ENCODE results near the gene SERGEF. TPM values are rescaled to one million over a fixed set of nuclear protein-coding genes. Genes with fewer than 3 reads are reported as not detected.

The SERGEF gene
- total RNA-seq, 1 experiment from 2014 or later, result 31.4 TPM

DNA sequence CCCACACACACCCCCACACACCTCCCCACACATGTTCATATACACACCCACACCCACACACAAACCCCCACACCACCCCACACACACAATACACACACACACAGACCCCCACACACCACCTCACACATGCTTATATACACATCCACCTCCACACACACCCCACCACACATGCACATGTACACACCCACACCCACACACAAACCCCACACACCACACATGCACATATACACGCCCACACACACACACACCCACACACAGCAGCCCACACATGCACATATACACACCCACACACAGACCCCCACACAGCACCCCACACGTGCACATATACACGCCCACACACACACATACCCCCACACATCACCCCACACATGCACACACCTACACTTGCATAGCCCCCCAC, 249.1 kb downstream of the SERGEF start:
- Histone ChIP-seq H2BK5ac (ENCODE audit: insufficient read length, low read length) (no peak overlapping the region), H2BK120ac (ENCODE audit: low read depth, low read length, poor library complexity, severe bottlenecking) (no peak overlapping the region), H3K27ac (ENCODE audit: insufficient read length, low read depth, low read length) (no peak overlapping the region), H3K18ac (ENCODE audit: insufficient read length, low read depth, low read length) (no peak overlapping the region), H3K4me2 (ENCODE audit: insufficient read depth, insufficient read length, low read length) (no peak overlapping the region), H4K91ac (ENCODE audit: insufficient read length, low read depth, low read length) (no peak overlapping the region), H3K56ac (ENCODE audit: insufficient read length, low read depth, low read length) (no peak overlapping the region), H3K79me1 (ENCODE audit: insufficient read depth, low read depth, low read length, poor library complexity, severe bottlenecking) (no peaks in the 10 kb centered on the region), H3K23ac (ENCODE audit: insufficient read length, low read depth, low read length) (no peak overlapping the region), H3K23me2 (ENCODE audit: insufficient read length, low read depth, low read length, poor library complexity, severe bottlenecking) (no peaks in the 10 kb centered on the region), H4K5ac (ENCODE audit: insufficient read length, low read depth, low read length) (no peak overlapping the region), H3K4me1 (ENCODE audit: insufficient read depth, low read length) (no peaks in the 10 kb centered on the region), H3T11ph (ENCODE audit: low read length) (no peak overlapping the region), H3K4ac (ENCODE audit: low read depth, low read length) (no peak overlapping the region), H2AFZ (ENCODE audit: low read length) (no peak overlapping the region), H3K79me2 (ENCODE audit: insufficient read depth, low read length) (no peaks in the 10 kb centered on the region), H3K9ac (ENCODE audit: extremely low read depth, insufficient read length, low read length) (no peak overlapping the region), H2AK5ac (ENCODE audit: insufficient read length, low read length) (no peak overlapping the region), H2BK15ac (ENCODE audit: low read depth, low read length) (no peak overlapping the region), H3K27me3 (ENCODE audit: insufficient read depth, low read length) (no peaks in the 10 kb centered on the region), H3K14ac (ENCODE audit: insufficient read depth, low read length) (no peak overlapping the region), H2BK20ac (ENCODE audit: low read depth, low read length, poor library complexity, severe bottlenecking) (no peak overlapping the region), H4K8ac (replicated peaks; ENCODE audit: insufficient read length, low read depth, low read length) (no peak overlapping the region), H3K9me3 (ENCODE audit: control insufficient read depth, low read depth, low read length) (no peaks in the 10 kb centered on the region), H4K20me1 (ENCODE audit: control insufficient read depth, insufficient read depth, insufficient read length) (no peaks in the 10 kb centered on the region), H2BK12ac (ENCODE audit: insufficient read length, low read depth, low read length) (no peak overlapping the region)
- no peak for DNase-seq
- Mint-ChIP-seq H3K9me3 (no peaks in the 10 kb centered on the region; a peak in 2 of 5 replicates), H3K36me3 (ENCODE audit: insufficient read depth in 1 of 3, low read depth in 3 of 3) (no peaks in the 10 kb centered on the region), H3K4me3 (no peak overlapping the region), H3K27ac (no peak overlapping the region), H3K27me3 (ENCODE audit: low read depth) (peaks cover 6% of the 10 kb centered on the region), H3K4me1 (peaks cover 2 to 12% of the 10 kb centered on the region in 2 experiments; a peak in 3 of 4 replicates)
- TF ChIP-seq, protein P1, sequence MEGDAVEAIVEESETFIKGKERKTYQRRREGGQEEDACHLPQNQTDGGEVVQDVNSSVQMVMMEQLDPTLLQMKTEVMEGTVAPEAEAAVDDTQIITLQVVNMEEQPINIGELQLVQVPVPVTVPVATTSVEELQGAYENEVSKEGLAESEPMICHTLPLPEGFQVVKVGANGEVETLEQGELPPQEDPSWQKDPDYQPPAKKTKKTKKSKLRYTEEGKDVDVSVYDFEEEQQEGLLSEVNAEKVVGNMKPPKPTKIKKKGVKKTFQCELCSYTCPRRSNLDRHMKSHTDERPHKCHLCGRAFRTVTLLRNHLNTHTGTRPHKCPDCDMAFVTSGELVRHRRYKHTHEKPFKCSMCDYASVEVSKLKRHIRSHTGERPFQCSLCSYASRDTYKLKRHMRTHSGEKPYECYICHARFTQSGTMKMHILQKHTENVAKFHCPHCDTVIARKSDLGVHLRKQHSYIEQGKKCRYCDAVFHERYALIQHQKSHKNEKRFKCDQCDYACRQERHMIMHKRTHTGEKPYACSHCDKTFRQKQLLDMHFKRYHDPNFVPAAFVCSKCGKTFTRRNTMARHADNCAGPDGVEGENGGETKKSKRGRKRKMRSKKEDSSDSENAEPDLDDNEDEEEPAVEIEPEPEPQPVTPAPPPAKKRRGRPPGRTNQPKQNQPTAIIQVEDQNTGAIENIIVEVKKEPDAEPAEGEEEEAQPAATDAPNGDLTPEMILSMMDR (conservative IDR thresholded peaks at IDR 0.05), result no peak
- no CpG with 5 or more reads among the region's 3 CpGs for WGBS (ENCODE audit: extremely low coverage, insufficient read length, low lambda C conversion rate)
